Heart left ventricle (tissue), 13 donors: ENCODE results near the gene ARHGEF10L.

Experiments
- CTCF ChIP-seq, 12 donors: fragments of 200-600 bp; sonication (generic) in 4 of 12; IDR thresholded peaks; one replicate each; pipeline versions ENCODE4 v1.5.0 to v1.8.0; 2018 to 2022; ENCODE audit warnings: antibody characterized with exemption in 12 of 12, mild to moderate bottlenecking in 5 of 12
- POLR2A ChIP-seq, 2 donors: fragments of 450-650 bp; IDR thresholded peaks; one replicate each; pipeline ENCODE4 v1.6.1; 2017; ENCODE audit warnings: antibody characterized with exemption in 2 of 2, mild to moderate bottlenecking in 2 of 2, moderate library complexity in 2 of 2
- donor health status: ischemic (EF 13 %, LVEDD 7.1; RV severe dilation, severe dysfunction).
- donor health status: DM: no; HTN: yes; CAD: no.
- donor health status: DM: no; HTN: no; CAD: no.
- donor health status: ischemic (EF 25% LVEDD 6.9; RV normal size, moderate dysfunction).
- donor health status: ischemic (EF 25% LVEDD 5.7; RV mildly dilated, moderate dysfunction).
- donor health status: ischemic (EF 35%, LVEDD 5.7; RV mildly dilated, moderate dysfunction).
- donor health status: nonischemic (EF 11% LVEDD 7.7; RV severe dilation, severe dysfunction).
- donor health status: DM: yes; HTN: yes; CAD: no.
- donor health status: PGD.
- donor health status: ischemic (EF 29% LVEDD 5.4; RV normal size, mild dysfunction).
- donor health status: nonischemic (EF 23%, LVEDD 6.1; RV moderate dilation, normal function).

GRCh38 chr1:17574516-17574915 lies 35.0 kb downstream of the ARHGEF10L start:
- TF ChIP-seq CTCF (IDR thresholded peaks at IDR 0.05) (peak in 3 of 12 donors; percentile 9 to 26 (median 11)), POLR2A (IDR thresholded peaks at IDR 0.05) (no peak)
